Coronary artery (tissue), 2 donors: Measurements from ENCODE around the gene RPL3.
A peak's percentile ranks its signal among the peaks of the same experiment; 100 is the strongest.

ENCODE experiments used
- DNase-seq: peaks from one replicate; pipeline ENCODE4 v3.0.0-alpha.2; 2017; ENCODE audit warnings: low spot score
- H3K27ac ChIP-seq, 2 donors: fragments of 200-600 bp; sonication (generic); one replicate each; pipeline ENCODE4 v1.5.1; 2016 to 2019
- H3K4me3 ChIP-seq: fragments of 200-600 bp; sonication (generic); 2 replicates; pipeline ENCODE4 v1.5.1; 2016; ENCODE audit warnings: mild to moderate bottlenecking, moderate library complexity
- CTCF ChIP-seq: fragments of 200-600 bp; sonication (generic); IDR thresholded peaks from one replicate; pipeline ENCODE4 v1.5.1; 2019; ENCODE audit warnings: antibody characterized with exemption

Gene RPL3

GRCh38 chr22:39309881-39310714 lies 9.3 kb downstream of the RPL3 start:
- peak overlapping the region in 1 of 2 donors; percentile 76 for H3K27ac ChIP-seq
- no peak for DNase-seq
- H3K4me3 ChIP-seq: no peak overlapping the region
- TF ChIP-seq CTCF: no peak

DNA sequence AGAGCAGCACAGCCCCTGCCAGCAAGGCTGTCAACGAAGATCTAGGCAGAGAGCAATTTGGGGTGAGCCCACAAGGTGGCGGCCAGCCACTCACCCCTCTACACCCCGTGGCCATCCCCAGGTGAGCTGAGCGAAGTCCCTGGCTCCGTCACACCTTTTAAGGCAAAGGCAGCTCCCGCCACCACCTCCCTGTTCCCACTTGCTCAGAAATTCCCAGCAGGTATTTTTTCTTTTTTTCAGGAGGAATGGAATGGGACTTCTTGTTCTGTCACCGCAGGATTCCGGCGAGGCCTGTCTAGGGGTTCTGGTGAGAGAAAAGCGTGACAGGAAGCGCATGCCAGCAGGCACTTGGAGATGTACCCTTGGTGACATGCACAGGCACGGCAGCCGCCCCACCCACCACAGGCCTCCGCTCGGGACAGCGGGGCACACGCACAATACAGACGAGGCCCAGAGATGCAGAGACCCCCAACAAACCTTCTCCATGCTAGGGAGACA lies 10.0 kb downstream of the RPL3 start:
- DNase-seq: no peak
- peak overlapping the region; percentile 47 to 76 for H3K27ac ChIP-seq
- TF ChIP-seq CTCF: no peak
- H3K4me3 ChIP-seq: peak overlapping the region; percentile 51

DNA sequence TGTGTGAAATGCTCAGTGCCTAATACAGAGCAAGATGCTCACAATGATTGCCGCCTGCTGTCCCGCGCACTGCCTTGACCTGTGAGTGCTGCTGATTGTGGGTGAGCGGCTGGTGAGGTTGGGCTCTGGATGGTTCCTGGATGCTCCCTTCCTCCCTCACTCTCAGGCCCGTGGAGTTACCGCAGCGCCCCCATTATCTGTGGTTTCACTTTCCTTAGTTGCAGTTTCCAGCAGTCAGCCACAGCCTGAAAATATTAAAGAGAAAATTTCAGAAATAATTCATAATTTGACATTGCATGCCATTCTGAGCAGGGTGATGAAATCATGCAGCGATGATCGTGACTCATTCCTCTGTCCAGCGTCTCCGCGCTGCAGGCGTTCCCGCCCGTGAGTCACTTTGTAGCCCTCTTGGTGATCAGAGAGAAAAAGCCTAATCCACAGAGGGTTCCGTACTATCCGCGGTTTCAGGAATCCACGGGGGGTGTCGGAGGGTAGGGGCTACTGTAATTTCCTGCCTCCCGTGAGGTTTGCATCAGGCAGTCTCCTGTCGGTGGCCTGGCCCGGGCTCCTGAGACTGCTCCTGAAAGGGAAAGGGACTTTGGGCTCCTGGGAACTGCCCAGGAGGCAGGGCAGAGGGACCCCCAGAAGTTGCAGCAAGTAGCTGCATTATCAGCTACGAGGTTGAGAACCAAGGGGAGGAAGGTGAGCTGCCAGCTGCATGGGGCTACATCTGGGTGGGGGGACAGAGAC lies 10.6 kb downstream of the RPL3 start:
- peak overlapping the region; percentile 47 to 76 for H3K27ac ChIP-seq
- peak overlapping the region; percentile 51 for H3K4me3 ChIP-seq
- peak; percentile 89 for DNase-seq
- TF ChIP-seq CTCF: no peak

GRCh38 chr22:39306456-39307361 lies 12.7 kb downstream of the RPL3 start:
- TF ChIP-seq CTCF: no peak
- no peak for DNase-seq
- Histone ChIP-seq H3K4me3 (no peak overlapping the region), H3K27ac (peak overlapping the region in 1 of 2 donors; percentile 46)

DNA sequence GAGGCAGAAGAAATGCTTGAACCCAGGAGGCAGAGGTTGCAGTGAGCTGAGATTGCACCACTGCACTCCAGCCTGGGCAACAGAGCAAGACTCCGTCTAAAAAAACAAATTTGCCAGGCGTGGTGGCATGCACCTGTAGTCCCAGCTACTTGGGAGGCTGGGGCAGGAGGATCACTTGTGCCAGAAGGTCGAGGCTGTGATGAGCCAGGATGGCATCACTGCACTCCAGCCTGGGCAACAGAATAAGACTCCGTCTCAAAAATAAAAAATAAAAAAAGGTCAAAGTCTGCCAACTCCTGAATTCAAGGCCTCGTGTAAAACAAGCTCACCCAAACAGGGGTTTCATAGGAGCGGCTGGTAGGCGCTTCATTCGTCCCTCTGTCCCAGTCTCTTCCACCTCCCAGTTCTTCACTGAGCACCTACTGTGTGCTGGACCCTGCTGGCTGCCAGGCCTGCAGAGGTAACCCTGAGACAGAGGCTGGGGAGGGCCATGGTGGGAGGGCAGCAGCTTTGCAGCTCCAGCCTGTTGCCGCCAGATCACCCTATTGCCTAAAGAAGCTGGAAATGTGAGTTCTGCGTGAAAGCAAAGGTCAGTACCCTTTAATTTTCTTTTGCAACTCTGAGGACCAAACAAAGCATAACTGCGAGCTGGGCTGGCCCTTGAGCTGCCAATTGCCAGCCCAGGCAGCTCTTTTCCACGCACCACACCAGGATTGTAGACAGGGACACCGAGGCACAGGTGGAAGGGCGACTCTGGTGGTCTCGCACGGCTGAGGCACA lies 15.3 kb downstream of the RPL3 start:
- Histone ChIP-seq H3K27ac (no peak overlapping the region), H3K4me3 (no peak overlapping the region)
- TF ChIP-seq CTCF: no peak
- no peak for DNase-seq

GRCh38 chr22:39303358-39303757 lies 16.1 kb downstream of the RPL3 start:
- no peak for TF ChIP-seq CTCF
- DNase-seq: no peak
- no peak overlapping the region for H3K4me3 ChIP-seq
- H3K27ac ChIP-seq: no peak overlapping the region
